Lower leg skin (tissue), 4 donors: ENCODE results near the gene CACNA1D. TPM values are rescaled to one million over a fixed set of nuclear protein-coding genes. Genes with fewer than 3 reads are reported as not detected.

ENCODE experiments used
- DNase-seq, 2 donors: peaks; one replicate each; pipeline ENCODE4 v3.0.0-alpha.2; 2019; ENCODE audit warnings: low spot score in 2 of 2
- H3K4me3 ChIP-seq: fragments of 200-600 bp; sonication (generic); 2 replicates; pipeline ENCODE4 v1.5.1; 2017; ENCODE audit warnings: mild to moderate bottlenecking, low read depth; ENCODE audit not compliant: poor library complexity, severe bottlenecking
- POLR2A ChIP-seq, 2 donors: fragments of 450-650 bp; IDR thresholded peaks; one replicate each; pipeline ENCODE4 v1.6.1; 2016 to 2017; ENCODE audit warnings: antibody characterized with exemption in 2 of 2, mild to moderate bottlenecking in 1 of 2, moderate library complexity in 1 of 2
- WGBS, 2 donors: methylation state at CpG; one replicate each; pipeline ENCODE4 v1.1.5; 2018; 5-methylcytosine and 5-hydroxymethylcytosine counted together
- intact Hi-C: fragments of 100-400 bp; cut with DNase I; formaldehyde crosslinking; loops from one replicate; pipeline ENCODE4 v1.15.0; 2023; ENCODE audit warnings: low total_unique reads
- total RNA-seq, 4 donors: library from RNA; depleted of rRNA; stranded (reverse); fragments of >200 nt; gene quantifications; one replicate each; pipeline ENCODE4 v1.1.0, GENCODE V29; 2016
- TF ChIP-seq, protein P1 (sequence below), 3 donors: fragments of 450-650 bp; IDR thresholded peaks; one replicate each; pipeline ENCODE4 v1.5.1; 2016; ENCODE audit warnings: antibody characterized with exemption in 3 of 3, mild to moderate bottlenecking in 3 of 3, moderate library complexity in 2 of 3

CACNA1D gene
- total RNA-seq, 4 donors from 2014 or later = 2.4 to 12.5 (median 5.6) TPM

DNA sequence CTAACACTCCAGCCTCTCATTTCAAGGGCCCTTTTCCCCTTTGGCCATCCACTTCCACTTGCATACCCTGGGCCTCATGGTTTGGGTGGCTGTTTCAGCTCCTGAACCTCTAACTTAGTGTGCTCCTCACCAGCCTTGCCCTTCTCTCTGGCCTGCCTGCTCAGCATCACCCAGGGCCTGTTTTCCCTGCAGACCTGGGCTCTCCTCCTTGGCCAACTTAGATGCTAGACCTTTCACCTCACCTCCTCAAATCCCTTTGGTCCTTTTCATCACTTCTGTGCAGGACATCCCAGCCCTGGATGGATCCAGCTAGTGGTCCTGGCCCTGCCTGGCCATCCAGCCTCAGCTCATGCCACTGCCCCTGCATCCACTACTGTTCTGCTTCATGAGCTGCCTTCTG, 95.4 kb downstream of the CACNA1D start:
- no peak for DNase-seq
- TF ChIP-seq, protein P1, sequence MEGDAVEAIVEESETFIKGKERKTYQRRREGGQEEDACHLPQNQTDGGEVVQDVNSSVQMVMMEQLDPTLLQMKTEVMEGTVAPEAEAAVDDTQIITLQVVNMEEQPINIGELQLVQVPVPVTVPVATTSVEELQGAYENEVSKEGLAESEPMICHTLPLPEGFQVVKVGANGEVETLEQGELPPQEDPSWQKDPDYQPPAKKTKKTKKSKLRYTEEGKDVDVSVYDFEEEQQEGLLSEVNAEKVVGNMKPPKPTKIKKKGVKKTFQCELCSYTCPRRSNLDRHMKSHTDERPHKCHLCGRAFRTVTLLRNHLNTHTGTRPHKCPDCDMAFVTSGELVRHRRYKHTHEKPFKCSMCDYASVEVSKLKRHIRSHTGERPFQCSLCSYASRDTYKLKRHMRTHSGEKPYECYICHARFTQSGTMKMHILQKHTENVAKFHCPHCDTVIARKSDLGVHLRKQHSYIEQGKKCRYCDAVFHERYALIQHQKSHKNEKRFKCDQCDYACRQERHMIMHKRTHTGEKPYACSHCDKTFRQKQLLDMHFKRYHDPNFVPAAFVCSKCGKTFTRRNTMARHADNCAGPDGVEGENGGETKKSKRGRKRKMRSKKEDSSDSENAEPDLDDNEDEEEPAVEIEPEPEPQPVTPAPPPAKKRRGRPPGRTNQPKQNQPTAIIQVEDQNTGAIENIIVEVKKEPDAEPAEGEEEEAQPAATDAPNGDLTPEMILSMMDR (IDR thresholded peaks at IDR 0.05) = no peak
- TF ChIP-seq POLR2A (IDR thresholded peaks at IDR 0.05) = no peak
- intact Hi-C loops = loop anchor here (5.0 kb wide), 1 partner anchor 1633 kb away; the partner anchor contains the start of gene GPR62
- H3K4me3 ChIP-seq = no peak overlapping the region

DNA sequence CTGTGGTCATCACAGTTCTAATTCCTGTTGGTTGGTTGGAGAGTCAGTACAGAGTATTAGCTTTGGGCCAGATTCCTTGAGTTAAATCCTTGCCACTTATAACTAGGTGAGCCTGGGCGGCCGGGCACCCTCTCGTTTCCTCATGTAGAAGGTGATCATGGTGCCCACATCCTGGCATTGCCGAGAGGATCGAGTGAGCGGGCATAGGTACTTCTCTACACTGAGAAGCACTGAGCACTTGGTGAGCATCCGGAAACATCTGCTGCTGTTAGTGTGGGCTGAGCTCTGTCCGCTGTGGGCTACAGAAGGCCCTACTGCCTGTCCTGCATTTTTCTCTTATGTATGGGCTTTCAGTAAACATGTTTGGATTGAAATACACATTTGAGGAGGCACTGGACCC, 96.2 kb downstream of the CACNA1D start:
- TF ChIP-seq, protein P1 (IDR thresholded peaks at IDR 0.05) = no peak
- no peak for TF ChIP-seq POLR2A (IDR thresholded peaks at IDR 0.05)
- intact Hi-C loops = loop anchor here (5.0 kb wide), 1 partner anchor 1633 kb away; the partner anchor contains the start of gene GPR62
- no peak overlapping the region for H3K4me3 ChIP-seq
- 93 to 97% methylated on average over 8 of the region's 8 CpGs for WGBS, 2 donors
- DNase-seq = no peak

DNA sequence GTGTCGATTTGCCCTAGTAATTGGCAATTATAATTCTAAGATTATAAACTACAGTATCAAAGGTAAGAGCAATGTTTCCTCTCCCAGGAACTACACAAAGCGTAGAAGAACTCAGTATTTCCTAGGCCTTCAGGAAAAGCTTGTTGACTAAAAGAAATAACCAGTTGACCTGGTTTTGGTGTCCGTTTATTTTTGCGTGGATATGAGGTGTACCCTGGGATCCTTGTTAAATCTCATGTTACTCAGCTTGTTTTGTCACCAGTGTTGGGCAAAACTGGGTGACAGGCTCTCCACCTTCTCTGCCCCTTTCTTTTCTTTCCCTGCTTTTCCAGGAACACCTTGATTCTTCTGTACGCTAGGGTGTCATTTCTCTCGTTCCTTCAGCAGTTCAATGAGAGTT, 97.2 kb downstream of the CACNA1D start:
- no peak for DNase-seq
- WGBS, 2 donors = 92% methylated on average over 6 of the region's 6 CpGs
- intact Hi-C loops = loop anchor here (5.0 kb wide), 1 partner anchor 1634 kb away; the partner anchor contains the start of gene GPR62
- no peak for TF ChIP-seq POLR2A (IDR thresholded peaks at IDR 0.05)
- TF ChIP-seq, protein P1 (IDR thresholded peaks at IDR 0.05) = no peak
- no peak overlapping the region for H3K4me3 ChIP-seq

DNA sequence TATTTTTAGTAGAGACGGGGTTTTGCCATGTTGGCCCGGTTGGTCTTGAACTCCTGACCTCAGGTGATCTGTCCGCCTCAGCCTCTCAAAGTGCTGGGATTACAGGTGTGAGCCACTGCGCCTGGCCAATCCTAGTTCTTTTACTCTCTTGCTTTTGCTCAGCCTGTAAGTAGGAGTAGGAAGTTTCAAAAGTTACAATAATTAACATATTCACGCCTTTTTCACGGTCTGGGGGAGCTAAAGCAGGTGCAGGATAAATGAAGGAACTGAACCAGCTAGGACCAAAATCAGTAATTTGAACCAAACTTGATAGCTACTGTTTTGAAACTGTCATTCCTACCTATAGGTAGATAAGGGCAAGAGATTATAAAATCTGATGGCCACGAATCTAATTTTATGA, 98.5 kb downstream of the CACNA1D start:
- H3K4me3 ChIP-seq = no peak overlapping the region
- intact Hi-C loops = loop anchor here (5.0 kb wide), 1 partner anchor 1636 kb away; the partner anchor contains the start of gene GPR62
- DNase-seq = no peak
- TF ChIP-seq, protein P1 (IDR thresholded peaks at IDR 0.05) = no peak
- no peak for TF ChIP-seq POLR2A (IDR thresholded peaks at IDR 0.05)
- 89 to 91% methylated on average over 7 of the region's 7 CpGs for WGBS, 2 donors

DNA sequence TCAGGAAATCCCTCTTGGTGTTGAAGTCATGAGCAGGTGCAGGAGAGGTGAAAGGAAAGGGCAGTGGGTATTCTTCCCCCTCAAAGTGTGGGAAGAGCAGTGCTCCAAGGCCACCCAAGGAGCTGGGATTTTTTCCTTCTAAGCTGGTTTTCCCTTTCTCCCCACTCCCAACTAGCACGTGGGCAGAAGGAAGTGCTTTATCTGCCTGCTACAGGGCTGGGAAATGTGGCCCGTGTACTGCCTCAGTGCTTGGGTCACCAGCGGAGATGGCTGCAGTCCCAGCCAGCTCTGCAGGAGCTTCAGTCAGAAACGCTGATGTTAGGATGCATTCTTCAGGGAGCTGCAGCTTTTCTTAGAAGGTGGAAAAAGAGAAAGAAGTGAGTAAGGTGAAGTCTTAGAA, 99.2 kb downstream of the CACNA1D start:
- 52 to 61% methylated on average over 4 of the region's 4 CpGs for WGBS, 2 donors
- no peak for TF ChIP-seq POLR2A (IDR thresholded peaks at IDR 0.05)
- TF ChIP-seq, protein P1 (IDR thresholded peaks at IDR 0.05) = no peak
- H3K4me3 ChIP-seq = no peak overlapping the region
- no peak for DNase-seq
- intact Hi-C loops = loop anchor here (5.0 kb wide), 1 partner anchor 1636 kb away; the partner anchor contains the start of gene GPR62

DNA sequence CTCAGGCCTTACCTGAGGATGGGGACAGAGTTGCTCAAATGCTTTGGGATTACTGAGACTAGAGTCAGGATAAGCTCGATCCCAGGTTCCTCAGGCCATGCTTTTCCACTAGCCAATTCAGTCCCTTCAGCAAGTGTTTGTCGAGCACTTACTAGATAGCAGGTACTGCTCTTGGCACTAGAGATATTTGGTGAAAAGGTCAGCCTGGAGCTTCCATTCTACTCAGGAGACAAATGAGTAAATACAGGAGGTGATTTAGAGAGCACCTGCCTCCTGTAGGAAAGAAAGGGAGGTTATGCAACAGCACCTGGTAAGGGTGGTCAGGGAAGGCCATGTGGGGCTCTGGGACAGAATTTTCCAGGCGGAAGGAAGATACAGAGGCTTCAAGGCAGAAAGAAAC, 99.9 kb downstream of the CACNA1D start:
- 92 to 97% methylated on average over 3 of the region's 3 CpGs for WGBS, 2 donors
- DNase-seq = no peak
- TF ChIP-seq, protein P1 (IDR thresholded peaks at IDR 0.05) = no peak
- TF ChIP-seq POLR2A (IDR thresholded peaks at IDR 0.05) = no peak
- intact Hi-C loops = loop anchor here (5.0 kb wide), 1 partner anchor 1637 kb away; the partner anchor contains the start of gene GPR62
- H3K4me3 ChIP-seq = no peak overlapping the region
